HepG2 (cell line): ENCODE results near the gene RCBTB1. TPM values are rescaled to one million over a fixed set of nuclear protein-coding genes. Genes with fewer than 3 reads are reported as not detected.

Experiments
- ATAC-seq: fragments of 200-7000 bp; cut with Tn5 transposase; 3 replicates; pipeline ENCODE4 v1.9.1; 2020; ENCODE audit warnings: mild to moderate bottlenecking, moderate library complexity
- BruUV-seq: library from RNA; stranded (reverse); fragments of 400-500 nt; replicated peaks from 2 replicates; lab custom pipeline; 2021; lab: Mats Ljungman, UMichigan
- CTCF ChIA-PET: fragments of 300-600 bp; formaldehyde crosslinking; extraction: SDS; loops from one replicate; lab custom pipeline; 2021; ENCODE audit warnings: low total read pairs, inconsistent platforms, low intra/inter-chr PET ratio; lab: Yijun Ruan, JAX
- POLR2A ChIA-PET: fragments of 350-600 bp; sonication (Branson Sonifier 250); formaldehyde crosslinking; loops from one replicate; lab custom pipeline; 2020; ENCODE audit warnings: antibody characterized with exemption, inconsistent platforms; lab: Yijun Ruan, JAX
- DNase-seq: peaks from one replicate; pipeline ENCODE4 v3.0.0-alpha.2; 2015; ENCODE audit warnings: low spot score
- FAIRE-seq: peaks from 3 replicates; lab custom pipeline; 2011; peaks lifted over from hg19 to GRCh38; lab: Jason Lieb, UNC
- H2AFZ ChIP-seq: one replicate; pipeline ENCODE4 v1.6.1; 2011; ENCODE audit warnings: low read length, inconsistent platforms
- H3K27ac ChIP-seq: fragments of 300-600 bp; 3 replicates; pipeline ENCODE4 v1.8.0; 2011; ENCODE audit warnings: mixed run types, mild to moderate bottlenecking, mixed read lengths, low read length, inconsistent platforms; ENCODE audit not compliant: insufficient read depth; ENCODE audit errors: extremely low read length
- H3K27me3 ChIP-seq, 2 experiments: fragments of 200-600 bp in 1 of 2; 2 replicates in 1 of 2; 3 replicates in 1 of 2; pipeline versions ENCODE4 v1.6.0 to v1.8.0; 2011; ENCODE audit warnings: low read length in 2 of 2, mild to moderate bottlenecking in 2 of 2, moderate library complexity in 2 of 2, inconsistent platforms in 1 of 2; ENCODE audit not compliant: insufficient read depth in 2 of 2, control insufficient read depth in 1 of 2
- H3K36me3 ChIP-seq, 2 experiments: fragments of 200-600 bp in 1 of 2; replicated peaks in 1 of 2; 2 replicates in 1 of 2; 3 replicates in 1 of 2; pipeline versions ENCODE4 v1.5.1 to v1.8.0; 2011; ENCODE audit warnings: low read length in 2 of 2, inconsistent platforms in 1 of 2; ENCODE audit not compliant: insufficient read depth in 2 of 2, control insufficient read depth in 1 of 2
- H3K4me1 ChIP-seq: 2 replicates; pipeline ENCODE4 v1.5.1; 2012; ENCODE audit warnings: low read length, inconsistent platforms; ENCODE audit not compliant: insufficient read depth
- H3K4me2 ChIP-seq: 2 replicates; pipeline ENCODE4 v1.6.0; 2011; ENCODE audit warnings: low read depth, low read length, inconsistent platforms
- H3K4me3 ChIP-seq, 3 experiments: fragments of 200-600 bp in 1 of 3; sonication (generic), shearing (Covaris generic) in 1 of 3; replicated peaks in 1 of 3; 2 replicates each; pipeline ENCODE4 v1.5.1; 2011 to 2016; ENCODE audit warnings: low read length in 3 of 3, inconsistent platforms in 2 of 3, low read depth in 2 of 3, mild to moderate bottlenecking in 2 of 3, control low read depth in 1 of 3, mixed read lengths in 1 of 3; ENCODE audit not compliant: insufficient read depth in 1 of 3
- H3K79me2 ChIP-seq: one replicate; pipeline ENCODE4 v1.6.1; 2011; ENCODE audit warnings: low read length, inconsistent platforms; ENCODE audit not compliant: insufficient read depth
- H3K9ac ChIP-seq: 2 replicates; pipeline ENCODE4 v1.6.0; 2011; ENCODE audit warnings: mild to moderate bottlenecking, low read depth, low read length, inconsistent platforms; ENCODE audit not compliant: insufficient read depth
- H3K9me3 ChIP-seq: 2 replicates; pipeline ENCODE4 v1.5.1; 2012; ENCODE audit warnings: mild to moderate bottlenecking, low read length
- H4K20me1 ChIP-seq: 2 replicates; pipeline ENCODE4 v1.6.0; 2011; ENCODE audit warnings: inconsistent platforms, mild to moderate bottlenecking, low read length, moderate library complexity; ENCODE audit not compliant: insufficient read depth
- KLF9 ChIP-seq: IDR thresholded peaks from 2 replicates; pipeline ENCODE4 v1.6.1; 2016; ENCODE audit warnings: low read depth
- MLXIP ChIP-seq: sonication (generic); formaldehyde crosslinking; IDR thresholded peaks from 2 replicates; pipeline ENCODE4 v1.9.0; 2021; ENCODE audit warnings: missing genetic modification reagents, borderline replicate concordance
- MTF1 ChIP-seq: sonication (generic); formaldehyde crosslinking; IDR thresholded peaks from 2 replicates; pipeline ENCODE4 v1.5.0; 2020; ENCODE audit warnings: missing genetic modification reagents
- RBAK ChIP-seq: sonication (generic); formaldehyde crosslinking; IDR thresholded peaks from 2 replicates; pipeline ENCODE4 v1.5.1; 2020; ENCODE audit warnings: mild to moderate bottlenecking, missing genetic modification reagents
- SCMH1 ChIP-seq: sonication (generic); formaldehyde crosslinking; IDR thresholded peaks from 2 replicates; pipeline ENCODE4 v1.9.0; 2021; ENCODE audit warnings: missing genetic modification reagents, mild to moderate bottlenecking, borderline replicate concordance
- THAP7 ChIP-seq: sonication (generic); formaldehyde crosslinking; IDR thresholded peaks from 2 replicates; pipeline ENCODE4 v1.8.1; 2023; ENCODE audit warnings: mild to moderate bottlenecking, missing genetic modification reagents
- ZFP37 ChIP-seq: sonication (generic); formaldehyde crosslinking; IDR thresholded peaks from 2 replicates; pipeline ENCODE4 v1.4.0; 2020; ENCODE audit warnings: missing genetic modification reagents, borderline replicate concordance
- ZKSCAN5 ChIP-seq: sonication (generic); formaldehyde crosslinking; IDR thresholded peaks from 2 replicates; pipeline ENCODE4 v1.5.1; 2020; ENCODE audit warnings: mild to moderate bottlenecking, missing genetic modification reagents
- ZNF430 ChIP-seq: sonication (generic); formaldehyde crosslinking; IDR thresholded peaks from 2 replicates; pipeline ENCODE4 v1.9.0; 2021; ENCODE audit warnings: mild to moderate bottlenecking, missing genetic modification reagents
- ZNF672 ChIP-seq: sonication (generic); formaldehyde crosslinking; IDR thresholded peaks from 2 replicates; pipeline ENCODE4 v1.8.1; 2022; ENCODE audit warnings: missing genetic modification reagents
- ZNF776 ChIP-seq: sonication (generic); formaldehyde crosslinking; IDR thresholded peaks from 2 replicates; pipeline ENCODE4 v1.4.0; 2020; ENCODE audit warnings: mild to moderate bottlenecking, missing genetic modification reagents
- WGBS: methylation state at CpG from one replicate; pipeline ENCODE4 v1.1.6; 2017; ENCODE audit warnings: low lambda C conversion rate; 5-methylcytosine and 5-hydroxymethylcytosine counted together
- in situ Hi-C: cut with HindIII; loops from 2 replicates; pipeline ENCODE4 v1.10.0; 2017; ENCODE audit warnings: low pct_unique_long_range_greater_than_20kb; ENCODE audit not compliant: extremely low pct_ligation_motif_present
- intact Hi-C: fragments of 100-400 bp; cut with micrococcal nuclease; formaldehyde crosslinking; loops from one replicate; pipeline ENCODE4 v1.10.0; 2022; ENCODE audit not compliant: unreplicated experiment
- polyA plus RNA-seq, 8 experiments: library from polyadenylated mRNA; depleted of rRNA in 3 of 8; stranded (reverse) in 7 of 8; unstranded in 1 of 8; fragments of >200 nt; fragmentation: Illumina TruSeq in 4 of 8; extraction: Trizol in 4 of 8; gene quantifications; 2 replicates each; pipeline versions ENCODE4 v1.2.1 to v1.2.3, GENCODE V29; 2011 to 2016; ENCODE audit warnings: low read depth in 4 of 8, missing spikeins in 1 of 8, mixed read lengths in 1 of 8; ENCODE audit not compliant: insufficient read depth in 1 of 8
- total RNA-seq, 5 experiments: library from RNA; depleted of rRNA; stranded (reverse); fragments of >200 nt; fragmentation: Illumina TruSeq; extraction: Trizol; gene quantifications; 2 replicates each; pipeline ENCODE4 v1.2.3, GENCODE V29; 2016; ENCODE audit warnings: low read depth in 1 of 5

RCBTB1 gene
- total and polyA plus RNA-seq, 2 of the 13 experiments (the other 11 are each of a cell fraction or from before 2014, with no cell fraction given): 13.4 to 21.6 TPM

GRCh38 chr13:49539313-49539712 is 46.0 kb downstream of the RCBTB1 start:
- H2AFZ ChIP-seq: no peak overlapping the region
- no peak overlapping the region for H3K4me3 ChIP-seq
- in situ Hi-C loops: no loop called here
- WGBS: 95% methylated on average over 5 of the region's 5 CpGs
- no peaks in the 10 kb centered on the region for H3K4me1 ChIP-seq
- H3K36me3 ChIP-seq: peaks cover 6 to 34% of the 10 kb centered on the region in 2 experiments
- no peak overlapping the region for H3K9ac ChIP-seq
- no peaks in the 10 kb centered on the region for H3K27me3 ChIP-seq
- no peaks in the 10 kb centered on the region for H3K9me3 ChIP-seq
- no peak for DNase-seq
- H3K4me2 ChIP-seq: no peak overlapping the region
- ChIA-PET CTCF (no interaction called here), POLR2A (no interaction called here)
- no TSS peak for BruUV-seq
- H3K27ac ChIP-seq: no peak overlapping the region
- intact Hi-C loops: no loop called here
- no peak for FAIRE-seq
- no peak for TF ChIP-seq THAP7
- no peak for TF ChIP-seq MTF1
- TF ChIP-seq ZFP37: no peak
- TF ChIP-seq ZKSCAN5 (CRISPR knock-in tag): no peak
- no peak for TF ChIP-seq ZNF430 (CRISPR knock-in tag)
- no peak for TF ChIP-seq RBAK
- TF ChIP-seq ZNF672 (CRISPR knock-in tag): no peak
- no peak for TF ChIP-seq KLF9
- no peak for TF ChIP-seq ZNF776
- no peak for TF ChIP-seq MLXIP (CRISPR knock-in tag)
- no peak for TF ChIP-seq SCMH1 (CRISPR knock-in tag)
- H4K20me1 ChIP-seq: no peaks in the 10 kb centered on the region
- no peaks in the 10 kb centered on the region for H3K79me2 ChIP-seq
- no peak for ATAC-seq
